HUES48 (cell line): ENCODE data around the gene SOHLH2.

Experiments
- H3K27ac ChIP-seq: one replicate; pipeline ENCODE4 v1.7.0; 2013; ENCODE audit warnings: low read depth, low read length, inconsistent platforms
- H3K27me3 ChIP-seq: 2 replicates; pipeline ENCODE4 v1.6.1; 2013; ENCODE audit warnings: mild to moderate bottlenecking, low read length; ENCODE audit not compliant: control insufficient read depth, insufficient read depth
- H3K36me3 ChIP-seq: 2 replicates; pipeline ENCODE4 v1.6.1; 2013; ENCODE audit warnings: low read length; ENCODE audit not compliant: control insufficient read depth, insufficient read depth
- H3K4me1 ChIP-seq: 2 replicates; pipeline ENCODE4 v1.6.1; 2013; ENCODE audit warnings: mild to moderate bottlenecking, low read length; ENCODE audit not compliant: control insufficient read depth, insufficient read depth
- H3K4me3 ChIP-seq: 2 replicates; pipeline ENCODE4 v1.5.1; 2013; ENCODE audit warnings: mild to moderate bottlenecking, low read depth, low read length
- H3K9ac ChIP-seq: 2 replicates; pipeline ENCODE4 v1.6.1; 2013; ENCODE audit warnings: mild to moderate bottlenecking, low read depth, low read length, moderate library complexity
- H3K9me3 ChIP-seq: 2 replicates; pipeline ENCODE4 v1.6.1; 2013; ENCODE audit warnings: low read length; ENCODE audit not compliant: control insufficient read depth, insufficient read depth

The SOHLH2 gene

DNA sequence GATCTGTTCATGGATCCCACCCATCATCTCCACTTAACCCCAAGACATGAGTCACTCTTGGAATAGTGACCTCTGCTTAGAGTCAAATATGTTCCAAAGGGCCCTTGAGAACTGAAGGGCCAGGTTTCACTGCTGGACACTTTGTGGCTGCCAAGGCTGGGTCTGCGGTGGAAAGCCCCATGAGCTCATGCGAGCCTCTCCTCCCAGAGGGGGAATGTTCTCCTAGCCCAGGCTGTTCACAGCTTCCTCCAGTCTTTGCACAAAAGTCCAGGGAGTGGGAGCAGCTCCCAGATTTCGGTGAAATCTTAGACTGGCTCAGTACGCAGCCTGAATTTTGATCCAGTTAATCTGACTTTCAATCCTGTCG is 82.4 kb downstream of the SOHLH2 start:
- Histone ChIP-seq H3K27ac (no peak overlapping the region), H3K9me3 (no peaks in the 10 kb centered on the region), H3K9ac (no peak overlapping the region), H3K36me3 (no peaks in the 10 kb centered on the region), H3K4me3 (peak overlapping the region; percentile 62; the same call in 1 of the 2 replicates), H3K27me3 (peaks cover 37% of the 10 kb centered on the region), H3K4me1 (peaks cover 6% of the 10 kb centered on the region; the same call in 1 of the 2 replicates)

DNA sequence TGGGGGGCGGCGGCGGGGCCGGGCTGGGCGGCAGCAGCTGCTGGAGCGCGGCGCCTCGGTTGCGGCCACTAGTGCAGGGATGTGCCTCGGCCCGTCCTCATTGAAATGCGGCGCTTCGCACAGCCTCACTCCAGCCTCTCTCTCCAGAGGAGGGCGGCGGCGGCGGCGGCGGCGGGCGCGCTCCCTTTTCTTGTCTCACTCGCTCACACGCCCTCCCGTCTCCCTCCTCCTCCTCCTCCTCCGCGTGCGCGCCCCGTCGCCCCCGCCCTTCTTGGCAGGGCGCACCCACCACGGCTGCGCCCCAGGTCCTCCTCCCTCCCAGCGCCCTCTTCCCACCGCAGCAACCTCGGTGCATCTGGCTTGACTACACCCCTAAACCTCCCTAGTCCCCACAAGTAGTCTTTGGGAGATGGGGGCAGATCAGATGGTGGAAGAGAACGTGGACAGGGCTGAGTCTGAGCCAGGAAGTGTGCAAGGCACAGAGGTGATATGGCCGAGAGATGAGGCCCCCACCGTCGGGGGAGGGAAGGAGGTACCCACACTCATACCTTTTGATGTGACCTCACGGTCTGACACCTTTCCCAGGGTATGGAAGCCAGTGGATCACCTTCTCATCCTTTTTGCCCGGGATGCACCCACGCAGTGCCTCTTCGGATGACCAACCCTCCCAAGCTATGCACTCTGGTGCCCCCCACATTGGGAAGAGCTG is 83.0 kb downstream of the SOHLH2 start, which contains the start of gene DCLK1:
Gene DCLK1, minus strand, starts transcription at position 161 of the 709 bp plus-strand sequence.
- Histone ChIP-seq H3K9ac (peak within 1 kb of the TSS; percentile 2; the same call in 1 of the 2 replicates), H3K4me3 (peak within 1 kb of the TSS; percentile 62), H3K27ac (no peak within 1 kb of the TSS), H3K27me3 (peaks cover 37% of the 10 kb centered on the region), H3K36me3 (no peaks in the 10 kb centered on the region), H3K4me1 (peaks cover 6% of the 10 kb centered on the region; the same call in 1 of the 2 replicates), H3K9me3 (no peaks in the 10 kb centered on the region)

DNA sequence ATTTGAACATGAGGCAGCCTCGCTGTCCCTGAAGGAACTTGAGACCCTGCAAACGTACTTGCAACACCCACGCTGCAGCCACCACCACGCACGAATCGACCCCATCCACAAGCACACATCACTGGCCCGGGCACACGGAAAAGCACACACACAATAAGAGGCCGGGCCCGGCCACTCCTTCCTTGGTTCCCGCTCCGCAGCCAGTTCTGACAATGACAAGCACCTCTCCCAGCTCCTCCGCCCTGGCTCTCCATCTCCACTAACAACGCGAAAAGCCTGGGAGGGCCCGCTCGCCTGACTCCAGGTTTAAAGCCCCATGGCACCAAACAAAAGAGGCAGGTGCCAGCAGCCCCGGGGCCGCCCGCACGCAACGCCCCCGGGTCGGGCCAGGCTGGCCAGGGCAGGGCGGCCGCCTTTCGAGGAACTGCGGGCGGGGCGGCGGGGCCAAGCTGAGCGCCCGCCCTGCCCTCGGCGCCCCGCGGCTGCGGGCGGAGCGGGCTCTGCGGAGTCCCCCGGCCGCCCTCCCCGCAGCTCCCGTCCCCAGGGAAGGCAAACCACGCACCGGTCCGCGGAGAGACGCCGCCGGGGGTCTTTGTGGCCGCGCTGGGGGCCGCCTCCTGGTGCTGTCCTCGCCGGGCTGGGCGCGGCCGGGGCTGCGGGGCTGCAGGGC is 83.7 kb downstream of the SOHLH2 start:
- Histone ChIP-seq H3K4me3 (peak overlapping the region; percentile 62), H3K9me3 (no peaks in the 10 kb centered on the region), H3K4me1 (peaks cover 6% of the 10 kb centered on the region; the same call in 1 of the 2 replicates), H3K27me3 (peaks cover 37% of the 10 kb centered on the region), H3K27ac (no peak overlapping the region), H3K36me3 (no peaks in the 10 kb centered on the region), H3K9ac (peak overlapping the region; percentile 2; the same call in 1 of the 2 replicates)

GRCh38 chr13:36130193-36130551 is 84.2 kb downstream of the SOHLH2 start:
- Histone ChIP-seq H3K9me3 (no peaks in the 10 kb centered on the region), H3K4me1 (peaks cover 6% of the 10 kb centered on the region; the same call in 1 of the 2 replicates), H3K27ac (no peak overlapping the region), H3K27me3 (peaks cover 37% of the 10 kb centered on the region), H3K4me3 (peak overlapping the region; percentile 62), H3K9ac (peak overlapping the region; percentile 2; the same call in 1 of the 2 replicates), H3K36me3 (no peaks in the 10 kb centered on the region)

GRCh38 chr13:36129539-36129938 is 84.8 kb downstream of the SOHLH2 start:
- Histone ChIP-seq H3K36me3 (no peaks in the 10 kb centered on the region; the same call in 1 of the 2 replicates), H3K4me3 (no peak overlapping the region; the same call in 1 of the 2 replicates), H3K9ac (no peak overlapping the region), H3K27ac (no peak overlapping the region), H3K27me3 (peaks cover 37% of the 10 kb centered on the region), H3K4me1 (peaks cover 6% of the 10 kb centered on the region; the same call in 1 of the 2 replicates), H3K9me3 (no peaks in the 10 kb centered on the region)

DNA sequence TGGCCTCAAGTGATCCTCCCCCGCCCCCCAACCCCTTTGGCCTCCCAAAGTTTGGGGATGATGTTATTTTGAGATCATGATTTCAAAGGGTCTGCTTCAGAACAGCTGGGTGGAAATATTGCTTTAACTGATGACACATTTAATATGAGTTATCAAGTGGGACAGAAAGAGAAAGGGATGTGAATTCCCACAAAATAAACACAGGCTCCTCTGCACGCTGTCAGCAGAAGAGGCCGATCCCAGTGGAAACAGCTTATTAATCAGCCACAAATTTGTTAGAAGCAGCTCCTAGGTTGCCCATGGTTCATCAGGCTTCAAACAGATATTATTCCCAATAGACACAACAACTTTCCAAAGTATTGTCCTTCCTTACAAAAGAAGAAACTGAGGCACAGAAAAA is 87.9 kb downstream of the SOHLH2 start:
- H3K9ac ChIP-seq, result no peak overlapping the region
- no peaks in the 10 kb centered on the region for H3K9me3 ChIP-seq
- no peak overlapping the region for H3K27ac ChIP-seq
- no peak overlapping the region for H3K4me3 ChIP-seq
- no peaks in the 10 kb centered on the region; the same call in 1 of the 2 replicates for H3K36me3 ChIP-seq
- H3K4me1 ChIP-seq, result peaks cover 6% of the 10 kb centered on the region; the same call in 1 of the 2 replicates
- peaks cover 24% of the 10 kb centered on the region for H3K27me3 ChIP-seq

DNA sequence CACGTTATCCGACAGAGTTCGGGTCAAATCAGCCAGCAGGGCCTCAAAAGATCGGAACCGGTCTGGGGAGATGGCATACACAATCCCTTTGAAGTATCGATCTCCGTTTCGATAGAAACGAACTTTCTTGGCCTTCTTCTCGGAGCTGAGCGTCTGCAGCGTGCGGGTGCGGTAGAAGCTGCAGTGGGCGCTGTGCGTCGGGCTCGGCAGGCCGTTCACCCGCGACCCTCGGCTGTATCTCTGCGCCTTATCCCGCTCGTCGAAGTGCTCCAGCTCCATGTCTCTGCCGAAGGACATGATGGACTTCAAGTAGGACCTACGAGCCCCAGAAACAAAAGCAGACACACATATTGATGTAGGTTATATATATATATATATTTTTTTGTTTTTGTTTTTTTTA is 88.5 kb downstream of the SOHLH2 start:
- Histone ChIP-seq H3K36me3 (no peaks in the 10 kb centered on the region; the same call in 1 of the 2 replicates), H3K27me3 (peaks cover 22% of the 10 kb centered on the region), H3K27ac (no peak overlapping the region), H3K4me1 (peaks cover 6% of the 10 kb centered on the region; the same call in 1 of the 2 replicates), H3K4me3 (no peak overlapping the region), H3K9me3 (no peaks in the 10 kb centered on the region), H3K9ac (no peak overlapping the region)

GRCh38 chr13:36124236-36124822 is 90.0 kb downstream of the SOHLH2 start:
- Histone ChIP-seq H3K4me1 (no peaks in the 10 kb centered on the region), H3K27ac (no peak overlapping the region), H3K36me3 (no peaks in the 10 kb centered on the region; the same call in 1 of the 2 replicates), H3K27me3 (peaks cover 9% of the 10 kb centered on the region), H3K9ac (no peak overlapping the region), H3K9me3 (no peaks in the 10 kb centered on the region), H3K4me3 (no peak overlapping the region)
